DOHH2 (cell line): ENCODE measurements around the gene ATXN3L.

Experiments
- CTCF ChIP-seq: fragments of 200-600 bp; sonication (generic); IDR thresholded peaks from one replicate; pipeline ENCODE4 v1.5.1; 2014; ENCODE audit warnings: antibody characterized with exemption, mild to moderate bottlenecking, low read depth, low read length; ENCODE audit not compliant: poor library complexity, severe bottlenecking
- EZH2phosphoT487 ChIP-seq: fragments of 200-600 bp; sonication (generic); IDR thresholded peaks from 2 replicates; pipeline ENCODE4 v1.6.1; 2017; ENCODE audit warnings: borderline replicate concordance, mild to moderate bottlenecking, antibody characterized with exemption, low read length, moderate library complexity, mixed read lengths

- TF ChIP-seq EZH2phosphoT487 (no peak), CTCF (no peak)
Measured at GRCh38 chrX:13360146-13360545, 40.3 kb upstream of the ATXN3L start.
